Stromal cell of bone marrow (primary cell): Measurements from ENCODE around the gene C9.
"Not testable (repeated sequence)": the region's sequence is repeated elsewhere in the genome, so short reads cannot be mapped to it uniquely, and the experiment has no call there.

Source experiments
- DNase-seq: peaks from one replicate; pipeline ENCODE4 v3.0.0-alpha.2; 2012; ENCODE audit warnings: low read depth

C9 gene

GRCh38 chr5:39328731-39329130, 35.6 kb downstream of the C9 start:
- DNase-seq = no peak

DNA sequence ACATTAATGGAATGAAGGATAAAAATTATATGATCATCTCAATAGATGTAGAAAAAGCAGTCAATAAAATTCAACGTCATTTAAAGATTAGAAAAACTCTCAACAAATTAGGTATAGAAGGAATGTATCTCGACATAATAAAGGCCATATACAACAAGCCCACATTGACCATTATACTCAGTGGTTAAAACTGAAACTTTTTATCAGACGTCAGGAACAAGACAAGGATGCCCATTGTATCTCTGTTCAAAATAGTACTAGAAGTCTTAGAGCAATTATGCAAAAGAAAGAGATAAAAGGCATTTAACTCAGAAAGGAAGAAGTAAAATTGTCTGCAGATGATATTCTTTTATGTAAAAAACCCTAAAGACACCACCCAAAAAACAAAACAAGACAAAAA, 40.8 kb downstream of the C9 start:
- no peak for DNase-seq

DNA sequence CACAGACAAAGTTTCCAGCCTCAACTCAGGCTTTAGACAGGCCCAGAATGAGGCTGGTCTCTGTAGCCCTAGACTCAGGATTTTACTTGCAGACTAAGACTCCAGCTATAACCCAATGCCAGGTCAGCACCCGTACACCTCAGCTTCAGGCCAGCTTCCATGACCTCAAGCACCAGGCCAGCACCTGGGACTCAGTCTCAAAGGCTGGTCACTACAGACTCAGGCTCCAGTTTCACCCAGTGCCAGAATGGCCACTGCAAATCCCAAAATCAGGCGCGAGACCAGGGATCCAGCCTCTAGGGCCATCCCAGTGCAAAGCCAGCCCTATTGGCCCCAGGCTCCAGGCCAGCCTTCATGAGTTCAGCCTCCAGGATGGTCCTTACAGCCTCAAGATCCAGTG, 44.9 kb downstream of the C9 start:
- no peak for DNase-seq

DNA sequence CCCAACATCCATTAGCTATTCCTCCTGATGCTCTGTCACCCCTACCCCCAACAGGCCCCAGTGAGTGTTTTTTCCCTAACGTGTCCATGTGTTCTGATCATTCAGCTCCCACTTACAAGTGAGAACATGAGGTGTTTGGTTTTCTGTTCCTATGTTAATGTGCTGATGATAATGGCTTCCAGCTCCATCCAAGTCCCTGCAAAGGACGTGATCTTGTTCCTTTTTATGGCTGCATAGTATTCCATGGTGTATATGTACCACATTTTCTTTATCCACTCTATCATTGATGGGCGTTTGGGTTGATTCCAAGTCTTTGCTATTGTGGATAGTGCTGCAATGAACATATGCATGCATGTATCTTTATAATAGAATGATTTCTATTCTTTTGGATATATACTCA, 47.8 kb downstream of the C9 start:
- DNase-seq = not testable (repeated sequence)

GRCh38 chr5:39315995-39316394, 48.3 kb downstream of the C9 start:
- no peak for DNase-seq

DNA sequence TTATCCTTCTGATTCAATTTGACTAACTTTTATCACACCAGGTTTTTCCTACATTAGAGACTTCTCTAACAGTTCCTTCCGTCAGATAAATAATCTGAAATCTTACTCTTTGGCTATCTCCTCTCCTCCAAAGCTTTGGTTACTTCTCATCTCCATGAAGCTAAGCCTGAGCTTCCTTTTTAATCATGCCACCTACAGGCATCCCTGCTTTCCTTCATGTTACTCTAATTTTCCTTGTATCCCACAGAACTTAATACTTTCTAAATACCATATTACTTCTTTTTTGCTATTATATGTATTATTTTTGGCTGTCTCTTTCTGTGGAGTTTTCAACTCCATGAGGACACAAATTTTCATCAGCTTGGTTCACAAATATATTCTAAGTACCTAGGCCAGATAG, 49.7 kb downstream of the C9 start:
- DNase-seq = no peak

- DNase-seq = no peak
These were observed 54.8 kb downstream of the C9 start for GRCh38 chr5:39309534-39309933.

- DNase-seq = no peak
These were observed 61.8 kb downstream of the C9 start for GRCh38 chr5:39302472-39302871.

DNA sequence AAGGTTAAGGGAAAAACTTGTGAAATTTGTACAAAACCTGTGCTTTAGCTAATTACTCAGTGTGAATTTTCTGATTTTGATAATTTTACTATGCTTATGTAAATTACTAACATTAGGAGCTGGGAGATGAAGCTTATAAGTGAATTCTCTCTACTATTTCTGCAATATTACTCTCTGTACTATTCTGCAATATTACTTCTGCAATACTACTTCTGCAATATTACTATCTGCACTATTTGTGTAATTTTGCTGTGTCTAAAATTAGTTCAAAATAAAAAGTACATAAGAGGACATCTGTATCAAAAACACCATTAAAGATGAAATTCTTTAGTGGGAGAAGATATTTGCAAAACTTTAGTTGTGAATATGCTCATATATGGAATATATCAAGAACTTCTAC, 62.9 kb downstream of the C9 start:
- no peak for DNase-seq

GRCh38 chr5:39299962-39300361, 64.3 kb downstream of the C9 start:
- no peak for DNase-seq

DNA sequence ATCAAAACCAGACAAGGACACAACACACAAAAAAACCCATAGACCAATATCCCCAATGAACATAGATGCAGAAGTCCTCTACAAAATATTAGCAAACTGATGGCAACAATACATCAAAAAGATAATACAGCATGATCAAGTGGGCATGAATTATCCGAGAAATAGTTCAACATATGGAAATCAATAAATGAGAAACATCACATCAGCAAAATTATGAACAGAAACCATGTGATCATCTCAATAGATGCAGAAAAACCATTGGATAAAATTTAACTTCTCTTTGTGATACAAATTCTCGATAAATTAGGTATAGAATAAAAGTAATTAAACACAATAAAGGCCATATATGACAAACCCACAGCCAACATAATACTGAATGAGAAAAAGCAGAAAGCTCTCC, 69.6 kb downstream of the C9 start:
- no peak for DNase-seq

DNA sequence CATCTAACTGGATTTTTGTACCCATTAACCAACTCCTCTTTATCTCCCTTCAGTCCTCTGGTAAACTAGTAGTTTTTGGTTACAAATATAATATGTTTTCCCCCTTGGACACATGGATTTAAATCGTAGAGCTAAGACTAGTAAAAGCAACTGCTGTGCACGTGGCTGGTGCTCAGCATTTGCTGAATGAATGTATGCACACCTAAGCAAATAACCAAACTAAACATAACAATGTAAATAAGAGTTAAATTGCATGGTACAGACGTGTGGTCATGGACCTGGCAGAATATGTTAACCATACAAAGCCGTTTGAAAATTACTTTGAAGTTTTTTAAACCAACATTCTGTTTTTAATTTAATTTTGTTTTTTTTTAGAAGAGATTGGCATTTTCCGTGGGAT, 79.7 kb downstream of the C9 start:
- DNase-seq = no peak

DNA sequence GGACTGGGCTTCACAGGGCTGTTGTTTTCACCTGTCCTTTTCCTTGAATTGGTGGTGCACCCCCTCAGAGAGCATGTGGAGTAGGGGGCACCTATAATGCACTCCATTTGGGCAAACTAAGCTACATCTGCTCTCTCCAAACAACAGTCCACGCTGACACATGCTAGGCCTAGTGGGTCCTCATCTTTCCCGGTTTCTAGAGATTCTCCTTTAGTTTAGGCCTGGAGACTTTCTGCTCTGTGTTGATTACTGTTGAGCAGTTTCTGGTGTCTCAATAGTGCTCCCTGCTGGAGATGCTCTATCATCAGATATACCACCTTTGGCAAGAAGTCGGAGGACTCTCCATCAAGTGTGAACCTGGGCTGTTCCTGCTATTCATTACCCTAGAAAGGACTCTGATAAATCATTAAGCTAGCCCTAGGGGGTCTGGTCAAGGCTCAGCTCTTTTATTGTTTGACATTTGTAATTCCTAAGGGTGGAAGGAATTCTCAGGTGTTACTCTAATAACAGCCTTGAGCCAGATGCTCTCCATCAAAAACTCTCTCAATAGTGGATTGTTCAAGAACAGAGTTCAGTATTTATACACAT, 81.0 kb downstream of the C9 start:
- peak; percentile 61 for DNase-seq

- DNase-seq = no peak
These were observed 81.7 kb downstream of the C9 start for GRCh38 chr5:39282561-39282960.

DNA sequence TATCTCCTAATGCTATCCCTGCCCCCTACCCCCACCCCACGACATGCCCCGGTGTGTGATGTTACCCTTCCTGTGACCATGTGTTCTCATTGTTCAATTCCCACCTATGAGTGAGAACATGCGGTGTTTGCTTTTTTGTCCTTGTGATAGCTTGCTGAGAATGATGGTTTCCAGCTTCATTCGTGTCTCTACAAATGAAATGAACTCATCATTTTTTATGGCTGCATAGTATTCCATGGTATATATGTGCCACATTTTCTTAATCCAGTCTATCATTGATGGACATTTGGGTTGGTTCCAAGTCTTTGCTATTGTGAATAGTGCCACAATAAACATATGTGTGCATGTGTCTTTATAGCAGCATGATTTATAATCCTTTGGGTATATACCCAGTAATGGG, 88.4 kb downstream of the C9 start:
- DNase-seq = not testable (repeated sequence)

- DNase-seq = no peak
These were observed 89.8 kb downstream of the C9 start for GRCh38 chr5:39274398-39275085.

GRCh38 chr5:39273314-39273954, 90.9 kb downstream of the C9 start:
- no peak for DNase-seq

DNA sequence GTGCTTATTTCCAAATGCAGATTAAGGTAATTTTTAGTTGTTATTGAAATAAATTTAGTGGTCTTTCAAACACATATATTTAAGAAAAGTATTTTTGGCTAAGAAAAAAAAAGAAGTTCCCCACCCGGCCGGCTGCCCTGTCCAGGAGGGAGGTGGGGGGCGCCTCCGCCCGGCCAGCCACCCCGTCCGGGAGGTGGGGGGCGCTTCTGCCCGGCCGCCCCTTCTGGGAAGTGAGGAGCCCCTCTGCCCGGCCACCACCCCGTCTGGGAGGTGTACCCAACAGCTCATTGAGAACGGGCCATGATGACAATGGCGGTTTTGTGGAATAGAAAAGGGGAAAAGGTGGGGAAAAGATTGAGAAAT, 91.4 kb downstream of the C9 start:
- not testable (repeated sequence) for DNase-seq

DNA sequence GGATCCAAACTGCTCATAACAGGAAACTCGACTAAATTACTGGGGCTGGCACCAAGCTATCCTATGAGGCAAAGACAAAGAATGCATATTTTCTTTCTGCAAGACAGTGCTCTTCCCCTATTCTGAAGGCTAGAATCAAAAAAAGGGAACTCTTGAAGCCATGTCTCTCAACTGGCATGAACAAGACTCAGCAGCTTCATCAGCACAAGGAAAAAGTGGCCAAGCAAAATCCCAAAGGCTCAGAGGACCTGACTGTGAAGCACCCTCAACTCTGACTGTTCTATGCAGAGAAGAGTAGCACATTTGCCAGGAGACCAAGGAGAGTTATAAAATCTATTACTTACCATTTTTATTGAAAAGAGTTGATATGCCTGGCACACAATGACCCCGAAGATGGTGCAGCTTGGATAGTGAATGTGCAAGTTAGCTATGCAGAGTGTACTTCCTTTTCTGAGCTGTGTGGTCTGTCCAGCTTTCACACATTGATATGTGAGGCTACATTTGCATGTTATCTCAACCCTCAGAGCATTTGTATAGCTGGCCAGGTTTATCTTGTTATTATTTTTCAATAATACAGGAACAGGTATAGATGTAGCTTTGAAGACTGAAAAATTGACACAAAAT, 94.0 kb downstream of the C9 start:
- DNase-seq = no peak

DNA sequence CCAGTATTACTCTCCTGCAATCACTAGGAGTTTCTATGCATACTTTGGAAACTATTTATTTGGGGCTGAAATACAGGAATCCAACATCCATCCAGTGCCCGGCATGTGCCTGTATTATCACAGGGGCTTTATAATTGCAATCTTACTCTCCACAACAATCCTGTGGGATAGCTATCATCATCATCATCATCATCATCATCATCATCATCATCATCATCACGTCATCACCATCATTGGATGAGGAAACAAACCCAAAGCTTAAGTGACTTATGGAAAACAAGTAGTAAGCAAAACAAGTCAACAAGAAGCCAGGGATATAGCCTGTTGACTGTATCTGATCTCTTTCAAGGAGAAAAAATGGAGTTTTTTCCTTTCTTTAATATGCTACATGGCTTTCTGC, 97.1 kb downstream of the C9 start:
- no peak for DNase-seq

- DNase-seq = no peak
These were observed 97.9 kb downstream of the C9 start for GRCh38 chr5:39266442-39266841.

- no peak for DNase-seq
These were observed 99.8 kb downstream of the C9 start for GRCh38 chr5:39264528-39264927.

DNA sequence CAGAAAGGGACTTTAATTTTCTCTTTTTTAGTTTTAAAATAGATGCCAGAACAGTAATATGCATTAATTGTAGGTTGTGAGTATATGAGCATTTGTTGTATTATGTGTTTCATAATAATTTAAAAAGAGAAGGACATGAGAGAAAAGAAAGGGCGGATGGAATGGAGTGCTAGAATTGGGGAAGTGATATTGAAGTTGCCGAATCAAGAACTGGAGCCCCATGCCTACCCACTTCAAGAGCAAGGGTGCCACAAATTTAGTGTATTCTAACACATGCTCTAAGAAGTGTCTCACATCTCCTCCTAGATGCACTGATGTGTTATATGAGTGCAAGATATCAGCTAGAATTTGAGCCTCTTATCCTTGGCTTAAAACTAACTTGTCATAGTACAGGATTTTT, 101.3 kb downstream of the C9 start:
- DNase-seq = no peak
